Lower leg skin (tissue), 4 donors: ENCODE measurements around the gene TACR2. TPM values are rescaled to one million over a fixed set of nuclear protein-coding genes. Genes with fewer than 3 reads are reported as not detected.

Experiments
- DNase-seq, 2 donors: peaks; one replicate each; pipeline ENCODE4 v3.0.0-alpha.2; 2019; ENCODE audit warnings: low spot score in 2 of 2
- H3K4me3 ChIP-seq: fragments of 200-600 bp; sonication (generic); 2 replicates; pipeline ENCODE4 v1.5.1; 2017; ENCODE audit warnings: mild to moderate bottlenecking, low read depth; ENCODE audit not compliant: poor library complexity, severe bottlenecking
- POLR2A ChIP-seq, 2 donors: fragments of 450-650 bp; IDR thresholded peaks; one replicate each; pipeline ENCODE4 v1.6.1; 2016 to 2017; ENCODE audit warnings: antibody characterized with exemption in 2 of 2, mild to moderate bottlenecking in 1 of 2, moderate library complexity in 1 of 2
- WGBS, 2 donors: methylation state at CpG; one replicate each; pipeline ENCODE4 v1.1.5; 2018; 5-methylcytosine and 5-hydroxymethylcytosine counted together
- intact Hi-C: fragments of 100-400 bp; cut with DNase I; formaldehyde crosslinking; loops from one replicate; pipeline ENCODE4 v1.15.0; 2023; ENCODE audit warnings: low total_unique reads
- total RNA-seq, 4 donors: library from RNA; depleted of rRNA; stranded (reverse); fragments of >200 nt; gene quantifications; one replicate each; pipeline ENCODE4 v1.1.0, GENCODE V29; 2016
- TF ChIP-seq, protein P1 (sequence below), 3 donors: fragments of 450-650 bp; IDR thresholded peaks; one replicate each; pipeline ENCODE4 v1.5.1; 2016; ENCODE audit warnings: antibody characterized with exemption in 3 of 3, mild to moderate bottlenecking in 3 of 3, moderate library complexity in 2 of 3

The TACR2 gene
- total RNA-seq, 4 donors from 2014 or later = 0.29 to 1.8 (median 1.7) TPM; not detected in 1

DNA sequence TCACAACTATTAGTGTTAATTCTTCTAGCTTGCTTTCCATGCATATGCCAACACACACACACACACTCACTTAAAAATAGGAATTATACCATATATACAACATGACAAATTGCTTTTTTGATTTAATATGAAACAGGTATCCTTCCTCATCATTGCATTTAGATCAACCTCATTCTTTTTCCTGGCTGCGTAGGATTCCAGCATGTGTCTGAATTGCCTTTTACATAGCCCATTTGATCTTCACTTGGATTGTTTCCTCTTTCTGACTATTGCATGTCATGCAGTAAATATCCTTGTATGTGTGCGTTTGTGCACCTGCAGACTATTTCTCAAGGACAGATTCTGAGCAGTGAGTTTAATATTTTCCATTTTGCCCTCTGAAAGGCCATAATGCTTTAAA is 28.2 kb downstream of the TACR2 start:
- intact Hi-C loops = loop anchor here (2.0 kb wide), 1 partner anchor 70 kb away; no protein-coding TSS in a partner anchor
- DNase-seq = no peak
- no peak overlapping the region for H3K4me3 ChIP-seq
- WGBS, 2 donors = 89 to 96% methylated on average over 2 of the region's 2 CpGs
- TF ChIP-seq, protein P1, sequence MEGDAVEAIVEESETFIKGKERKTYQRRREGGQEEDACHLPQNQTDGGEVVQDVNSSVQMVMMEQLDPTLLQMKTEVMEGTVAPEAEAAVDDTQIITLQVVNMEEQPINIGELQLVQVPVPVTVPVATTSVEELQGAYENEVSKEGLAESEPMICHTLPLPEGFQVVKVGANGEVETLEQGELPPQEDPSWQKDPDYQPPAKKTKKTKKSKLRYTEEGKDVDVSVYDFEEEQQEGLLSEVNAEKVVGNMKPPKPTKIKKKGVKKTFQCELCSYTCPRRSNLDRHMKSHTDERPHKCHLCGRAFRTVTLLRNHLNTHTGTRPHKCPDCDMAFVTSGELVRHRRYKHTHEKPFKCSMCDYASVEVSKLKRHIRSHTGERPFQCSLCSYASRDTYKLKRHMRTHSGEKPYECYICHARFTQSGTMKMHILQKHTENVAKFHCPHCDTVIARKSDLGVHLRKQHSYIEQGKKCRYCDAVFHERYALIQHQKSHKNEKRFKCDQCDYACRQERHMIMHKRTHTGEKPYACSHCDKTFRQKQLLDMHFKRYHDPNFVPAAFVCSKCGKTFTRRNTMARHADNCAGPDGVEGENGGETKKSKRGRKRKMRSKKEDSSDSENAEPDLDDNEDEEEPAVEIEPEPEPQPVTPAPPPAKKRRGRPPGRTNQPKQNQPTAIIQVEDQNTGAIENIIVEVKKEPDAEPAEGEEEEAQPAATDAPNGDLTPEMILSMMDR (IDR thresholded peaks at IDR 0.05) = no peak
- TF ChIP-seq POLR2A (IDR thresholded peaks at IDR 0.05) = no peak

DNA sequence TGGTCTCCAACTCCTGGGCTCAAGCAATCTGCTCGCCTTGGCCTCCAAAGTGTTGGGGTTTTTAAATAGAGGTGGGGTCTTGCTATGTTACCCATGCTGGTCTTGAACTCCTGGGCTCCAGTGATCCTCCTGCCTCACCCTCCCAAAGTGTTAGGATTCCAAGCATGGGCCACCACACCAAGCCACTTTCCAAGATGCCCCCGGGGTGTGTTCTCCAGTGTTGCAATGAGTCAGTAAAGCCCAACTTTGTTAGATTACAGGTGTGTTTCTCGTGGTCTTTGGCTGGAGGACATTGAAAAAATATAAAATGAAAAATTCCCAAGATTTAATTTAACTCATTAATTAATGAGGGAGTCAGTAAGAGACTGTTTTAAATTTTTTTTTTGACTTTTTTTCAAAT is 29.2 kb downstream of the TACR2 start:
- no peak for DNase-seq
- H3K4me3 ChIP-seq = no peak overlapping the region
- TF ChIP-seq POLR2A (IDR thresholded peaks at IDR 0.05) = no peak
- TF ChIP-seq, protein P1 (IDR thresholded peaks at IDR 0.05) = no peak
- intact Hi-C loops = no loop called here
- WGBS, 2 donors = 68 to 70% methylated on average over 3 of the region's 3 CpGs

DNA sequence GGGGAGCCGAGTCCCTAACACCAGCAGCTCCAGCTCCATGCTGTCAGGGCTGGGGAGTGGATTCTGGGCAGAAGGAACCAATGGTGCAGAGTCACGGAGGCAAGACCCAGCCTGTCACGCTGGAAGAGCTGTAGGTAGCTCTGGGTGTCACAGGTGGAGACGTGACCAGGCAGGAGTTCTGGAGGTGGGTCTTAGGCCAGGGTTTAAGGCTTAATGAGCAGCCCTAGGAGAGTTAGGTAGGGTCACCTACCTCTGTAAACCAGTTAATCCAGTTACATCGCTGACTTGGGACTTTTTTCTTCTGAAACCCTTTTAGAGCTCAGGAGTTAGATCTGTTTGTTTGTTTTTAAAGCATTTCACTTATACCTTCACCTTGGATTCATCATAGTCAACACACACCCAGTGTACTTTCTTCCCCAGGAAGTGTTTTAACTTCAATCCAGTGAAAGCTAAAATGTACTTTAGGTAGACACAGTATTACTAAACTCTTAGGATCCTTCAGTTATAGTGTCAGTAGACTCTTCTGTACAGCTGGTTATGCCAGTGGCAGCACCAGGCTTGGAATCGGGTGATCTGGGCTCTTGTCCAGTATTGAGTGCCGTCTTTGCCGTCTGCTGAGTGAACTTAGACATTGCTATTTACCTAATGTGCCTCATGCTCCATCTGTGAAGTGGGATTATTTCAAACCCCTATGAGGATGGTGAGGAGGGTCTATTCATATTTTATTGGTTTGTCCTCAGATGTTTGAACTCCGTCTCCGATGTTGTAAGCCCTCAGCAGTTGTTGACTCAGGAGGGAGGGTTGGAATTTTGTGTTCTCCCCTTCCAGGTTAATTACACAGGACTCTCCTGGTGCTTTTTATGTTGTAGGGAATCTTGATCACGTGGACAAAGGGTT is 31.0 kb downstream of the TACR2 start:
- 58 to 69% methylated on average over 11 of the region's 11 CpGs for WGBS, 2 donors
- DNase-seq = peak in 1 of 2 donors; percentile 69
- intact Hi-C loops = no loop called here
- H3K4me3 ChIP-seq = no peak overlapping the region
- TF ChIP-seq, protein P1 (IDR thresholded peaks at IDR 0.05) = no peak
- no peak for TF ChIP-seq POLR2A (IDR thresholded peaks at IDR 0.05)

DNA sequence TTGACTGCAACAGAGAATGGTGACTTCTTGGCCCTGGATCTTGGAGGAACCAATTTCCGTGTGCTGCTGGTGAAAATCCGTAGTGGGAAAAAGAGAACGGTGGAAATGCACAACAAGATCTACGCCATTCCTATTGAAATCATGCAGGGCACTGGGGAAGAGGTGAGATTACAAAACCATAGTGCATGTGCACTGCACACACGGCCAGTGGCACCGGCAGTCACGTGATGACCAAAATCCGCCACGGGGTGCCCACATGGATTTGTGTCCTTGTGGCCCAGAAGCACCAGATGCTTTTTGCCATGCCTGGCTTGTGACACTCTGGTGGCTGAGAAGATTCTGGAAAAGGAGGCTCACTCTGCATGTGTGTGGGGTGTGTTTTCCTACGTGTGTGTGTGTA is 32.4 kb downstream of the TACR2 start:
- no peak overlapping the region for H3K4me3 ChIP-seq
- TF ChIP-seq, protein P1 (IDR thresholded peaks at IDR 0.05) = no peak
- TF ChIP-seq POLR2A (IDR thresholded peaks at IDR 0.05) = no peak
- no peak for DNase-seq
- intact Hi-C loops = no loop called here
- 64 to 74% methylated on average over 10 of the region's 10 CpGs for WGBS, 2 donors

DNA sequence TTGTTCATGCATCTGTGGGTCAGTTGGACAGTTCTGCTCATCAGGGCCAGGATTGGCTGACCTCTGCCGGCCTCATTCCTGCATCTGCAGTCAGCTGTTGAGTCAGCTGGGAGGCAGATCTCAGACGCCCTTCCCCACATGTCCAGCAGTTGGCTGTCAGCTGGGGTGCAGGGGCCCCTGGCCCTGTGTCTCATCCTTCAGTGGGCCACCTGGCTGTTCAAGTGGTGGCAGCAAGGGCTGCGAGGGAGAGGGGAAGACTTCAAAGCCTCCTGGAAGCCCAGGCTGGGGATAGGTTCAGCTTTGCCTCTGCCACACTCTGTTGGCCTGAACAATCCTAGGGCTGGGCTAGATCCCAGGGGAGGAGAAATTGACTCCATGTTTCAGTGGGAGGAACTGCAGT is 33.2 kb downstream of the TACR2 start:
- TF ChIP-seq POLR2A (IDR thresholded peaks at IDR 0.05) = no peak
- TF ChIP-seq, protein P1 (IDR thresholded peaks at IDR 0.05) = no peak
- WGBS, 2 donors = 31 to 33% methylated on average over 3 of the region's 3 CpGs
- no peak for DNase-seq
- H3K4me3 ChIP-seq = no peak overlapping the region
- intact Hi-C loops = no loop called here
